GM21786 (cell line): Measurements from ENCODE around the gene IPO5.
"Not testable (repeated sequence)": the region's sequence is repeated elsewhere in the genome, so short reads cannot be mapped to it uniquely, and the experiment has no call there.

Experiments used
- ATAC-seq: cut with Tn5 transposase; IDR thresholded peaks from one replicate; pipeline ENCODE4 v1.9.1; 2021; ENCODE audit not compliant: unreplicated experiment

The IPO5 gene

DNA sequence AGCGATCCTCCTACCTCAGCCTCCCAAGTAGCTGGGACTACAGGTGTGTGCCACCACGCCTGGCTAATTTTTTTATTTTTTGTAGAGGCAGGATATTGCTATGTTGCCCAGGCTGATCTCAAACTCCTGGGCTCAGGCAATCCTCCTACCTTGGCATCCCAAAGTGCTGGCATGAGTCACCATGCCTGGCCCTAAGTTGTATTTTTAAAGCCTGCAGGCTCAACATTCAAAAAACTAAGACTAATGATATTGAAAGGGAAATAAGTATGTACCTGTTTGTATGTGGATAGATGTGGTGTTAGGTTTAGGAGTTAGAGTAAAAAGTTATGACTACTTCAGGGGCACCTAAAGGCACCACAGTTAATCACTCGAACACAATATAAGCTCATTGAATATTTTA, 5.4 kb upstream of the IPO5 start:
- no peak for ATAC-seq

DNA sequence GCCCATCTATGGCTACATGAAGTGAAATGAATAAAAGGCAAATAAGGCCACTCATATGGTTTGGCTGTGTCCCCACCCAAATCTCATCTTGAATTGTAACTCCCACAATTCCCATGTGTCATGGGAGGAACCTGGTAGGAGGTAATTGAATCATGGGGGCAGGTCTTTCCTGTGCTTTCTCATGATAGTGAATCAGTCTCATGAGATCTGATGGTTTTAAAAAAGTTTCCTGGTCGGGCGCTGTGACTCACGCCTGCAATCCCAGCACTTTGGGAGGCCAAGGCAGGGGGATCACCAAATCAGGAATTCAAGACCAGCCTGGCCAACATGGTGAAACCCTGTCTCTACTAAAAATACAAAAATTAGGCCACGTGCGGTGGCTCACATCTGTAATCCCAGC, 4.2 kb upstream of the IPO5 start:
- not testable (repeated sequence) for ATAC-seq

DNA sequence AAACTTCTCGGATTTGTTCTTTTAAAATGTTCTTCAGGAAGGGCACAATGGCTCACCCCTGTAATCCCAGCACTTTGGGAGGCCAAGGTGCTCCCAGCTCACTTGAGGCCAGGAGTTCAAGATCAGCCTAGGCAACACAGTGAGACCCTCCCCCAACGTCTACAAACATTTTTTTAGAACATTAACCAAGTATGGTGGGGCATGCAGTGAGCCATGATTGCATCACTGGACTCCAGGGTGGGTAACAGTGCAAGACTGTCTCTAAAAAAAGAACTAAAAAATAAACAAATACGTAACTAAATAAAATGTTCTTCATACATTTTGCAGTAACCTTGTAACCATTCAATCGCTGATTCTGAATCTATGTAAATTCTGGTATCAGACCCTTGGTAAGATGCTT, 2.1 kb upstream of the IPO5 start:
- no peak for ATAC-seq

DNA sequence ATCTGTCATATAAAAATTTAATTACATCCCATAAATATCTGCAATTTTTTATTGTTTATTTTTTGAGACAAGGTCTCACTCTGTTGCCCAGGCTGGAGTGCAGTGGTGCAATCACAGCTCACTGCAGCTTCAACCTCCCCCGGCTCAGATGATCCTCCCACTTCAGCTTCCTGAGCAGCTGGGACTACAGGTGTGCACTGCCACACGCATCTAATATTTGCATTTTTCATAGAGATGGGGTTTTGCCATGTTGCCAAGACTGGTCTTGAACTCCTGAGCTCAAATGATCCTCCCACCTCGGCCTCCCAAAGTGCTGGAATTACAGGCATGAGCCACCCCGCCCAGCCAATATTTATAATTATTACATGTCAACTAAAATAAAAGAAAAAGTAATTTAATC, 644 bp upstream of the IPO5 start:
- ATAC-seq, result peak; percentile 58

- ATAC-seq, result no peak
These were observed 7.9 kb downstream of the IPO5 start for GRCh38 chr13:97961340-97961739.

GRCh38 chr13:97962887-97963286, 9.4 kb downstream of the IPO5 start:
- ATAC-seq, result no peak

DNA sequence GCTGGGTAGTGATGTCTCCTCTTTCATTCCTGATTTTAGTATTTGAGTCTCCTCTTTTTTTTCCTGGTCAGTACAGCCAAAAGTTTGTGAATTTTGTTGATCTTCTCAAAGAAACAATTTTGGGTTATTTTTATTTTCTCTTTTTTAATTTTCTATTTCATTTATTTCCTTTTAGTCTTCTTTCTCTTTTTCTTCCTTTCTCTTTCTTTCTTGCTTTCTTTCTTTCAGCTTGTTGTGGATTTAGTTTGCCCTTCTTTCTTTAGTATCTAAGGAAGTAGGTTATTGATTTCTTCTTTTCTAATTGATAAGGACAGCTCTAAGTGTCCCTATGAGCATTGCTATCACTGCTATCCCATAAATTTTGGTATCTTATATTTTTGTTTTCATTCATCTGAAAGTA, 13.8 kb downstream of the IPO5 start:
- ATAC-seq, result no peak

DNA sequence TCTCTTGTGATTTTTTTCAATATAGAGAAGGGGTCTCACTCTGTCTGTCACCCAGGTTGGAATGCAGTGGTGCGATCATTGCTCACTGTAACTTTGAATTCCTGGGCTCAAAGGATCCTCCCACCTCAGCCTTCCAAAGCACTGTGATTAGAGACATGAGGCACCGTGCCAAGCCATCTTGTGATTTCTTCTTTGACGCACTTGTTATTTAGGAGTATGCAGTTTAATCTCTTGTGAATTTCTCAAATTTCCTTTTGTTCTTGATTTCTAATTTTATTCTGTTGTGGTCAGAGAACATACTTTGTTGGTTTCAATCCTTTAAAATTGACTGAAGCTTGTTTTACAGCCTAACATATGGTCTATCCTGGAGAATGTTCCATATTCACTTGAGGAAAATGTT, 14.5 kb downstream of the IPO5 start:
- no peak for ATAC-seq

DNA sequence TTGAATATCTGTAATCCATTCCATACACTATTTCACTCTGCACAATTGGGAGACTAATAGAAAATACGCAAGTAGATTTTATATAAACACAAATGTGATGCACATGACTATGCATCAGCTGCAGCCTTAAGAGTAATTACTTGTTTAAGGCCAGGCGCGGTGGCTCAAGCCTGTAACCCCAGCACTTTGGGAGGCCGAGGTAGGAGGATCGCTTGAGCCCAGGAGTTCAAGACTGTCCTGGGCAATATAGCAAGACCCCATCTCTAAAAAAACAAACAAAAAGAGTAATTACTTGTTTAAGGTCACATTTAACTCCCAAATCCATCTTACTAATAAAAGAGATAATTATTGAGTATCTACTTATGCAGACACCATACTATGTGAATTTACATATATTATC, 18.0 kb downstream of the IPO5 start:
- no peak for ATAC-seq

DNA sequence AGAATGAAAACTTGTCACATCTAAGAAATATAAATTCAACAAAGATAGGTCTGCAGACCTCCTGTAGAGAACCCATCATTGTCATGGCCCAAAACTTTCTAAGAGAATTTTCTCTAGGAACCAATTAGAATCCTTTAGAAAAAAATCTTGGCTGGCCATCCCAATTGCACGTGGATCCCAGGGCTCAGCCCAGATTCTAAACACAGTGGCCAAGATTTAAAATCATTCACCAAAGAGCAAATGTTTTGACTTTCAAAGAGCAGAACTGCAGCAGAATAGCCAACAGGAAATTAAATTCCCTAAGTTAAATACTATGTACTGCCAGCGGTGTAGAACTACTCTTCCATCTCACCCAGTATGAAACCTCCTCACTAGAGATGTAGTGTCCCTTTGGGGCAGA, 21.3 kb downstream of the IPO5 start:
- no peak for ATAC-seq

- no peak for ATAC-seq
These were observed 21.9 kb downstream of the IPO5 start for GRCh38 chr13:97975280-97975847.

DNA sequence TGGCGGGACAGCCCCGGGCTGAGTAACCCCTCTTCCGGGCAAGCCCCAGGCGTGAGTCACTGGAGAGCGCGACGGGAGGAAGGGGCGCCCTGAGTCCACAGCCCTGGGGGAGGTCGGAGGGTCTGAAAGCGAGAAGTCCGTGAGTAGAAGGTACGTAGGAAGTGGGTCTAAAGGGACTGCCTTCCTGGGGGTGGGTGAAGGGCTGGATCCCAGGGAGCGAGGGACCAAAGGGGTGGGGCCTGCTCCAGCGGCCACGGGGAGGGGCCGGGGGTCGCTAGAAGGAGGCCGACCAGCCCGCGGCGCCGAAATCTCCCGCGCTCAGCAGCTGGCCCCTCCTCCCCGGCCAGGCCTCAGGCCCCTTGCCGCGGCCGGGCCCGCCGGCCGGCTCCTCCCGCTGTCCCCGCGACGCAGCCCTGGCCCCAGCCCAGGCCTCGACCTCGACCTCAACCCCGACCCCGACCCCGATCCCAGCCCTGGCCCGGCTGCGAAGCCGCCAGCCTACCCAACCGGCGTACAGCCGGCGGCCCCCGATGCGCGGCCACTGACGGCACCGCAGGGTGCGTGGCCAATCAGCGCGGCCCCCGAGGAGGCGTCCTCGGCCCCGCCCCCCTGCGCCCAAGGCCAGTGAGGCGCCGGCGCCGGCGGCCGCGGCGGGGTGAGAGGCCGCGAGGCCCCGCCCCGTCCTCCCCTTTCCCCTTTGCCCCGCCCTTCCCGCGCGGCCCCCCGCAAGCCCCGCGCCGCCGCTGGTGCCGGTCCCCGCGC, 22.6 kb downstream of the IPO5 start:
- ATAC-seq, result peak; percentile 81

DNA sequence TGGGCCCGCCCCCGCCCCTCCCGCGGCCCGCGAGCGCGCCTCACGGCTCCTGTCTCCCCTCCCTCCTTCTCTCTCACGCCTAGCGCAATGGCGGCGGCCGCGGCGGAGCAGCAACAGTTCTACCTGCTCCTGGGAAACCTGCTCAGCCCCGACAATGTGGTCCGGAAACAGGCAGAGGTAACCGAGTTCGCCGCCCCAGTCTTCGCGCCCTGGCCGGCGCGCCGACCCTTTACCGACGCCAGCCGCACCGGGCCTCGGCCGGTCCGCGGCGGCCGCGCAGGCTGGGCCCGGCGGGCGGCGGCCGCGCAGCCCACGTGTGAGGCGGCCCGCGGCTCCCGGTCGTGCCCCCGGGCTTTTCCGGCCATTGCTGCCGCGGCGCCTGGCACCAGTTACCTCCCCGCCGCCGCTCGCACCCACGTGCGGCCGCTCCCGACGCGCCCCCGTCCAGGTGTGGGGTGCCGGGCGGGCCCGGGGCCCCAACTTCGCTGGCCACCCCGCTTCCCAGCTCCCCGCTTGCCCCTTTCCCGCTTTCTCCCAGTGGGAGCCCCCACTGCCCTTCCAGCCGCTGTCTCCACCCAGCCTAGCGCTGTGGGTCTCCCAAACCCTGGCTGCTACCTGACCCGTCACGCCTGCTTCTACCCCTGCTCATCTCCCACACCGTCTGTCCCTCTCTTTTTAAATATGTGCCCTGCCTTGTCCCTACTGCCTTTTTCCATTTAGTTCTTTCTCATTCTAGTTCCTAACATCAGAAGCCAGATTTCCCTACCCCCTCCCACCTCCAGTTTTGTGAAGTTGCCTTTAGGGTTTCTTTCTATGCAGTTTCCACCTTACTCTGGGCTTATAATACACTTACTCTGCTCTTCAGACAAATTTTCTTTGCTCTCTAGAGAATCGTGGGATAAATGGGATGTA, 23.4 kb downstream of the IPO5 start:
- ATAC-seq, result peak; percentile 44

DNA sequence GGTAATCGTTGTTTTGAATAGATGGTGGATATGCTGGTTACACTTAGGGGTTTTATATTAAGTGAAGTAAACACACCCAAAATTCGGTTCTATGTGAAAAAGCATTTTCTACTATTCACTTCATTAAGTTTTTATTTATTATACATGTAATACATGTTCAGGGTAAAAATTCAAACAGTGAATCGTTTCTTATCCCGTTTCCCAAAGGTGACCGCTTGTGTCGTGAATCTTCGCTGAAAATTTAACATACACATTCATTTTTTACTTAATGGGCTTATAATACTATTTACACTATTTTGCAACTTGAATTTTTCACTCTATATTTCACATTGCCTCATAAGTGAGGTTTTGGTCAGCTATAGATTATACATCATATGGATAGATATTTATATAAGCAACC, 24.5 kb downstream of the IPO5 start:
- no peak for ATAC-seq

DNA sequence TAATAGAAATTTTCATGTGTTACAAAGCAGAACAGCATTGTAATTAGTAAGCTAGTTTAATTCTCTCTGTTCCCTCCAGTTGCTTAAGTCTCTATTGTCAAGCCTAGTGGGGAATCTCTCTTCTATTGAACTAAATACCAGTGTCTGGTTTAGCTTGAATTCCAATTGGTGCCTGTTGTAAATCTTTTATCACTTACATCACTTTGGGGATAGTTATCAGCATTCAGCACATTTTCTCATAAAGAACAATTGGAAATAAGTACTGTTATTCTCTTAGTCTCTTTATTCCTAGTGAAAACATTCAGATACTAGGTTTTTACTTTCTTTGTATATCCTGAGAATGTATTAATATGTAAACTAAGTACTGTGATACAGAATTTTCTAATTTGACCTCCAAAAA, 25.2 kb downstream of the IPO5 start:
- no peak for ATAC-seq

DNA sequence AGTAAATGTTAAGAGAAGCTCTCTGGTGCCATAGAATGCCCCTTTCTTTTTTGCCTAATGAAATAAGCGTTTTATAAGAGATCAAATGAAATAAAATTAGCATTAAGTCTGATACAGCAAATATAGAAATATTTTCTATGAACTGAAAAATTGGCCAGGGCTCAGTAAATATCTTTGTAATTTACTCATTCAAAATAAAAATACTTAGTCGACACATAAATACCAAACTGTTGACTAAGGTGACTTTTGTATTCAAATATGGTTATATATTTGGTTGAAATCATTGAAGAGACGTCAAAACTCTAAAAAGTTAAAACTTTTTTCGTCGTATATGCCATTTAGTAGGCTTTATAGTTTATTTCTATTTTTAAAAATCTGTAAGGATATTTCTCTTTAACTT, 25.6 kb downstream of the IPO5 start:
- ATAC-seq, result no peak

DNA sequence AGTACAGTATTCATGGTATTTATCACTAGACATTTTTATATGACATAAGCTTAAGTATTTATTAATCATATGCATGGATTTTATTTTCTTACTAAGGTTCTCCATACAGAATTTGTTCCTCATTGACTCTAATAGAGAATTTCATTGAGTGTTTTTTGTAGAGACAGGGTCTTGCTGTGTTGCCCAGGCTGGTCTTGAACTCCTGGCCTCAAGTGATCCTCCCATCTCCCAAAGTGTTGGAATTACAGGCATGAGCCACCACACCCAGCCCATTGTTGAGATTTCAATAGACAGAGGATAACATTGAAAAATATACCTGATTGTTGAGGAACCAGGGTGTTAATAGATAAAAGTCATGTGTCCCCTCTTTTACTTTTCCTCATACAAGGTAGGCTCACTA, 26.1 kb downstream of the IPO5 start:
- no peak for ATAC-seq

DNA sequence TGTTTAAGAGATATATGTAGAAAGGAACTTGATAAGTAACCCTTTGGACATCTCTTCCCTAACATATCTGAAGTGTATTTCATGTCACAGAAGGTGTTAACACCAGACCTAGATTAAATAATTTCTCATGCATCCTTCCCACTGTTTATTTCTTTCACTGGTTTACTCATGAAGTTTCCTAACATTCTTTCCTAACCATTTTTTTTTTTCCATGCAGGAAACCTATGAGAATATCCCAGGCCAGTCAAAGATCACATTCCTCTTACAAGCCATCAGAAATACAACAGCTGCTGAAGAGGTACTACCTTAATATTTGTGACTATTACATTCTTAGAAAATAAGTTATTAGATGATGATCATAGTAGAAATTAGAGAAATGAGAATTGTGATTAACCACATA, 28.8 kb downstream of the IPO5 start:
- no peak for ATAC-seq

DNA sequence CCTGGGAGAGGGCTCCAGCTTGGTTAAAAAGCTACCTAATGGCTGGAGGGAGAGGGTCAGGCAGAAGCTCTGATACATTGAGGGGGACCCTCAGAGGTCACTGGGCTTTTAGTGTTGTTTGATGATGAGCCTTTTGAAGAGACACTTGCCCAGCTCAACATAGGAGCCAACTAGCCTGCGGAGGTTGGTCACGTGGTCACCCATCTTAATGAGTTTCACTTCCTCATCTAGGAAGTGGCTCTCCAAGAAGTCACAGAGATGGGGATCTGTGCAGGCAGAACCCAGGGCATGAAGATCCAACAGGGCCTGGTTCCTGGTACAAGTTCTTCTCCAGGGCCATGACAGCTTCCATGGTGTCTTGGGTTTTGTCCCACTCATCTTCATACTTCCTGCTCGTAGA, 33.4 kb downstream of the IPO5 start:
- ATAC-seq, result peak; percentile 81

GRCh38 chr13:97999653-98000052, 46.2 kb downstream of the IPO5 start:
- ATAC-seq, result no peak

DNA sequence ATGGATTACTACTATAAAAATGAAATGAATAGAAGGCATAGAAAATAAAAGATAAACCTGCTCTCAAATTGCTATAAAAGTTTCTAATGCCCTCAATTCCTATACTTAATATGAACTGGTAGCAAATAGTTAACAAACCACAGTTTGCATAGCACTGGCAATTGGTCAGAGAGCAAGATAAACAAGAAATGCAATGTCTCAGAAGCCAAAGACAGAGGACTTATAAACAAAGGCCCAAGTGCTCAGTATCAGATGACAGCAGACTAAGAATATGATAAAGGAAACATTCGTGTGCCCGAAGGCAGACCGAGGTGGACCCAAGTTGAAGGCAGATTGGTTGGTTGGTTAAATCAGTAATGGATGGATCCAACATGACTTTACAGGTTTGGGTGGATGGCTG, 50.6 kb downstream of the IPO5 start:
- ATAC-seq, result no peak

DNA sequence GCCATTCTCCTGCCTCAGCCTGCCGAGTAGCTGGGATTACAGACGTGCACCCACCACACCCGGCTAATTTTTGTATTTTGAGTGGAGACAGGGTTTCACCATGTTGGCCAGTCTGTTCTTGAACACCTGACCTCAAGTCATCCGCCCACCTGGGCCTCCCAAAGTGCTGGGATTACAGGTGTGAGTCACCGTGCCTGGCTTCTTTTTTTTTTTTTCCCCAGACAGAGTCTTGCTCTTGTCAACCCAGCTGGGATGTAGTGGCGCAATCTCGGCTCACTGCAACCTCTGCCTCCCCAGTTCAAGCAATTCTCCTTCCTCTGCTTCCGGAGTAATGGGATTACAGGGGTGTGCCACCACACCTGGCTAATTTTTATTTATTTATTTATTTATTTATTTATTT, 51.5 kb downstream of the IPO5 start:
- ATAC-seq, result not testable (repeated sequence)
